Liver (tissue), 3 donors: ENCODE data around the gene STK24.

ENCODE experiments used
- CTCF ChIP-seq: fragments of 150-350 bp; IDR thresholded peaks from 2 replicates; pipeline ENCODE4 v1.5.1; 2017; ENCODE audit warnings: improper control_type of control experiment, low read depth, low read length; ENCODE audit not compliant: missing input control
- EGR1 ChIP-seq, 2 donors: IDR thresholded peaks; 2 replicates each; pipeline ENCODE4 v1.6.1; 2016 to 2018; ENCODE audit warnings: antibody characterized with exemption in 2 of 2, low read depth in 2 of 2
- FOXA1 ChIP-seq: IDR thresholded peaks from 2 replicates; pipeline ENCODE4 v1.6.1; 2016; ENCODE audit warnings: antibody characterized with exemption
- GABPA ChIP-seq, 2 donors: IDR thresholded peaks in 1 of 2; conservative IDR thresholded peaks in 1 of 2; 2 replicates each; pipeline ENCODE4 v1.6.1; 2016; ENCODE audit warnings: antibody characterized with exemption in 2 of 2, mild to moderate bottlenecking in 1 of 2, moderate library complexity in 1 of 2
- HNF4A ChIP-seq, 2 donors: conservative IDR thresholded peaks; 2 replicates each; pipeline ENCODE4 v1.6.1; 2016; ENCODE audit warnings: antibody characterized with exemption in 2 of 2, mild to moderate bottlenecking in 2 of 2
- MAX ChIP-seq: IDR thresholded peaks from 2 replicates; pipeline ENCODE4 v1.6.1; 2016; ENCODE audit warnings: antibody characterized with exemption
- NR2F2 ChIP-seq: IDR thresholded peaks from 2 replicates; pipeline ENCODE4 v1.6.1; 2016; ENCODE audit warnings: antibody characterized with exemption
- RAD21 ChIP-seq, 2 donors: IDR thresholded peaks; 2 replicates each; pipeline ENCODE4 v1.6.1; 2016; ENCODE audit warnings: antibody characterized with exemption in 2 of 2, mild to moderate bottlenecking in 2 of 2
- REST ChIP-seq: IDR thresholded peaks from 2 replicates; pipeline ENCODE4 v1.6.1; 2016; ENCODE audit warnings: antibody characterized with exemption, mild to moderate bottlenecking
- RXRA ChIP-seq, 2 donors: IDR thresholded peaks; 2 replicates each; pipeline ENCODE4 v1.6.1; 2017 to 2018; ENCODE audit warnings: antibody characterized with exemption in 2 of 2, mild to moderate bottlenecking in 1 of 2
- SP1 ChIP-seq: IDR thresholded peaks from 2 replicates; pipeline ENCODE4 v1.6.1; 2018; ENCODE audit warnings: antibody characterized with exemption, mild to moderate bottlenecking
- TAF1 ChIP-seq: conservative IDR thresholded peaks from 2 replicates; pipeline ENCODE4 v1.6.1; 2016; ENCODE audit warnings: antibody characterized with exemption, mild to moderate bottlenecking
- YY1 ChIP-seq: IDR thresholded peaks from 2 replicates; pipeline ENCODE4 v1.6.1; 2016; ENCODE audit warnings: antibody characterized with exemption, mild to moderate bottlenecking
- TF ChIP-seq, protein P1 (sequence below): IDR thresholded peaks from 2 replicates; pipeline ENCODE4 v1.6.1; 2016; ENCODE audit warnings: antibody characterized with exemption
- donor health status: healthy.
- donor health status: healthy.

- TF ChIP-seq CTCF (no peak), TAF1 (no peak), SP1 (no peak), YY1 (no peak), RXRA (IDR thresholded peaks at IDR 0.05) (no peak), MAX (no peak), HNF4A (conservative IDR thresholded peaks at IDR 0.05) (no peak), NR2F2 (no peak), RAD21 (IDR thresholded peaks at IDR 0.05) (no peak), EGR1 (IDR thresholded peaks at IDR 0.05; ENCODE audit: low read depth in 2 of 2) (no peak), GABPA (IDR thresholded peaks at IDR 0.05 in 1 of 2, conservative IDR thresholded peaks at IDR 0.05 in 1 of 2) (no peak), FOXA1 (no peak), REST (no peak)
- TF ChIP-seq, protein P1, sequence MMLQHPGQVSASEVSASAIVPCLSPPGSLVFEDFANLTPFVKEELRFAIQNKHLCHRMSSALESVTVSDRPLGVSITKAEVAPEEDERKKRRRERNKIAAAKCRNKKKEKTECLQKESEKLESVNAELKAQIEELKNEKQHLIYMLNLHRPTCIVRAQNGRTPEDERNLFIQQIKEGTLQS: no peak
Observed at GRCh38 chr13:98487522-98487921, 89.4 kb downstream of the STK24 start.
